GM08714 (cell line): ENCODE results near the gene SLC7A6.
A peak's percentile ranks its signal among the peaks of the same experiment; 100 is the strongest.
"Not testable (repeated sequence)": the region's sequence is repeated elsewhere in the genome, so short reads cannot be mapped to it uniquely, and the experiment has no call there.

Source experiments
- H3K4me3 ChIP-seq: fragments of 200-500 bp; sonication (Bioruptor generic); 2 replicates; pipeline ENCODE4 v1.5.1; 2014; ENCODE audit warnings: mild to moderate bottlenecking, low read length, inconsistent platforms
- ZNF274 ChIP-seq: IDR thresholded peaks from 2 replicates; pipeline ENCODE4 v1.6.1; 2012; ENCODE audit warnings: mild to moderate bottlenecking, low read depth, low read length

SLC7A6 gene

GRCh38 chr16:68276223-68276622 is 11.9 kb downstream of the SLC7A6 start:
- H3K4me3 ChIP-seq = no peak overlapping the region
- TF ChIP-seq ZNF274 = no peak

GRCh38 chr16:68279726-68280558 is 15.6 kb downstream of the SLC7A6 start:
- H3K4me3 ChIP-seq = no peak overlapping the region
- TF ChIP-seq ZNF274 = no peak

GRCh38 chr16:68281368-68282063 is 17.2 kb downstream of the SLC7A6 start:
- no peak for TF ChIP-seq ZNF274
- no peak overlapping the region for H3K4me3 ChIP-seq

- no peak overlapping the region for H3K4me3 ChIP-seq
- no peak for TF ChIP-seq ZNF274
These were observed 17.7 kb downstream of the SLC7A6 start for GRCh38 chr16:68282064-68282452.

- peak overlapping the region; percentile 57; the same call in 1 of the 2 replicates for H3K4me3 ChIP-seq
These were observed 19.0 kb downstream of the SLC7A6 start for GRCh38 chr16:68283346-68283745.

GRCh38 chr16:68283801-68284598 is 19.7 kb downstream of the SLC7A6 start:
- TF ChIP-seq ZNF274 = no peak
- H3K4me3 ChIP-seq = peak overlapping the region; percentile 57; the same call in 1 of the 2 replicates

More at GRCh38 chr16:68283346-68283745, 19.0 kb downstream of the SLC7A6 start:
- no peak for TF ChIP-seq ZNF274

GRCh38 chr16:68284847-68285246 is 20.5 kb downstream of the SLC7A6 start:
- peak overlapping the region; percentile 57; the same call in 1 of the 2 replicates for H3K4me3 ChIP-seq
- TF ChIP-seq ZNF274 = no peak

GRCh38 chr16:68285683-68286082 is 21.4 kb downstream of the SLC7A6 start:
- no peak for TF ChIP-seq ZNF274
- peak overlapping the region; percentile 28; the same call in 1 of the 2 replicates for H3K4me3 ChIP-seq

GRCh38 chr16:68286153-68287074 is 22.1 kb downstream of the SLC7A6 start:
- no peak for TF ChIP-seq ZNF274
- H3K4me3 ChIP-seq = peak overlapping the region; percentile 1; the same call in 1 of the 2 replicates

GRCh38 chr16:68287276-68288251 is 23.2 kb downstream of the SLC7A6 start:
- no peak overlapping the region for H3K4me3 ChIP-seq

GRCh38 chr16:68288252-68288650 is 23.9 kb downstream of the SLC7A6 start:
- no peak for TF ChIP-seq ZNF274
- H3K4me3 ChIP-seq = no peak overlapping the region

More at GRCh38 chr16:68287276-68288251, 23.2 kb downstream of the SLC7A6 start:
- TF ChIP-seq ZNF274 = no peak

GRCh38 chr16:68288796-68289195 is 24.5 kb downstream of the SLC7A6 start:
- not testable (repeated sequence) for H3K4me3 ChIP-seq
